GM10248 (cell line): ENCODE measurements around the gene RAP1GAP.

Experiments
- CTCF ChIA-PET: fragments of 300-600 bp; sonication (Branson Sonifier 250); formaldehyde crosslinking; extraction: SDS; loops from one replicate; lab custom pipeline; 2021; ENCODE audit warnings: antibody characterized with exemption; lab: Yijun Ruan, JAX
- POLR2A ChIA-PET: fragments of 350-650 bp; sonication (Branson Sonifier 250); formaldehyde crosslinking; extraction: SDS; loops from one replicate; lab custom pipeline; 2020; ENCODE audit warnings: antibody characterized with exemption; lab: Yijun Ruan, JAX
- DNase-seq: peaks from one replicate; pipeline ENCODE4 v3.0.0; 2012; ENCODE audit errors: extremely low spot score
- TF ChIP-seq, protein P1 (sequence below): IDR thresholded peaks from 2 replicates; pipeline ENCODE4 v1.5.1; 2012; ENCODE audit warnings: mild to moderate bottlenecking, low read depth; ENCODE audit errors: extremely low read depth, missing control alignments, control extremely low read depth

RAP1GAP gene

GRCh38 chr1:21659099-21659923, 9.8 kb downstream of the RAP1GAP start:
- TF ChIP-seq, protein P1, sequence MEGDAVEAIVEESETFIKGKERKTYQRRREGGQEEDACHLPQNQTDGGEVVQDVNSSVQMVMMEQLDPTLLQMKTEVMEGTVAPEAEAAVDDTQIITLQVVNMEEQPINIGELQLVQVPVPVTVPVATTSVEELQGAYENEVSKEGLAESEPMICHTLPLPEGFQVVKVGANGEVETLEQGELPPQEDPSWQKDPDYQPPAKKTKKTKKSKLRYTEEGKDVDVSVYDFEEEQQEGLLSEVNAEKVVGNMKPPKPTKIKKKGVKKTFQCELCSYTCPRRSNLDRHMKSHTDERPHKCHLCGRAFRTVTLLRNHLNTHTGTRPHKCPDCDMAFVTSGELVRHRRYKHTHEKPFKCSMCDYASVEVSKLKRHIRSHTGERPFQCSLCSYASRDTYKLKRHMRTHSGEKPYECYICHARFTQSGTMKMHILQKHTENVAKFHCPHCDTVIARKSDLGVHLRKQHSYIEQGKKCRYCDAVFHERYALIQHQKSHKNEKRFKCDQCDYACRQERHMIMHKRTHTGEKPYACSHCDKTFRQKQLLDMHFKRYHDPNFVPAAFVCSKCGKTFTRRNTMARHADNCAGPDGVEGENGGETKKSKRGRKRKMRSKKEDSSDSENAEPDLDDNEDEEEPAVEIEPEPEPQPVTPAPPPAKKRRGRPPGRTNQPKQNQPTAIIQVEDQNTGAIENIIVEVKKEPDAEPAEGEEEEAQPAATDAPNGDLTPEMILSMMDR, result peak; percentile 97
- CTCF ChIA-PET, result interaction anchor here (0.7 to 2.8 kb wide), 13 partner anchors 8 to 404 kb away, joined by 3 to 11 read pairs (median 4); no protein-coding TSS in a partner anchor
- DNase-seq, result peak; percentile 96
- POLR2A ChIA-PET, result no interaction called here

GRCh38 chr1:21657456-21658190, 11.5 kb downstream of the RAP1GAP start:
- DNase-seq, result no peak
- ChIA-PET POLR2A (no interaction called here), CTCF (interaction anchor here (1.0 to 2.8 kb wide), 6 partner anchors 8 to 287 kb away, joined by 3 to 11 read pairs (median 4); no protein-coding TSS in a partner anchor)
- TF ChIP-seq, protein P1, result no peak

DNA sequence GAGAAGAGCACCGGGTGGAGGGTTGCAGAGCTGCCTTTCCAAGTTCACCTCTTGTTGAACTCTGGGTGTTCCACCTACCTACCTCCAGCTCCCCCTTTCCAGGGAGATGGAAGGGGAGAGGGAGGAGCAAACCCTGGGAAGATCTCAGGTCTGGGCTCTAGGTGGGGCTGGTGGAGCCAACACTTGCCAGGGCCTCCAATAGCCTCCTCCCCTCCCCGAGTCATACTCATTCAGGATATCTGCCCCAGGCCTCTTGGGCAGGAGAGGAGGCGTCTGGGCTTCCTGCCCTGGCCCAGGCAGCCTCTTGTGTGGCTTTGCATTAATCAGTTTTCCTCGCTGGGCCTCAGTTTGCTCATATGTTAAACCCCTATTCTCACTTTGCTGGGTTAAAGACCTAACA, 13.4 kb downstream of the RAP1GAP start:
- TF ChIP-seq, protein P1, result no peak
- ChIA-PET CTCF (no interaction called here), POLR2A (no interaction called here)
- no peak for DNase-seq

DNA sequence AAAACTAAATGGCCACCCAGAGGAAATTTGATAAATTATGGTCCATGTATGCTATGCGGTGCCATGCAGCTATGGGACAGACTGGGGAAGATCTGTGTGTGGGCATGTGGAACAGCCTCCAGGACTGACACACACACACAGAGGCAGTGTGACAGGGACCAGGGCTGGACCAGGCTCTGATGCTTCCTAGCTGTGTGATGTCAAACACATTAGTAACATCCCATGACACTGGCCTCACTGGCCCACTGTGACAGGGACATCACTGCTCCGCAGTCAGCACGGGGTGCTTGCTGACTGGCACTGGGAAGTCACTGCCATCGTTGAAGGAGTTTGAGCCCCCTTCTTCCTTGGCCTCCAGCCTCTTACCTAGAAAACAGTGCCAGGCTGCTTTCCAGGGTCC, 13.9 kb downstream of the RAP1GAP start:
- CTCF ChIA-PET, result no interaction called here
- TF ChIP-seq, protein P1, result no peak
- POLR2A ChIA-PET, result no interaction called here
- DNase-seq, result no peak

DNA sequence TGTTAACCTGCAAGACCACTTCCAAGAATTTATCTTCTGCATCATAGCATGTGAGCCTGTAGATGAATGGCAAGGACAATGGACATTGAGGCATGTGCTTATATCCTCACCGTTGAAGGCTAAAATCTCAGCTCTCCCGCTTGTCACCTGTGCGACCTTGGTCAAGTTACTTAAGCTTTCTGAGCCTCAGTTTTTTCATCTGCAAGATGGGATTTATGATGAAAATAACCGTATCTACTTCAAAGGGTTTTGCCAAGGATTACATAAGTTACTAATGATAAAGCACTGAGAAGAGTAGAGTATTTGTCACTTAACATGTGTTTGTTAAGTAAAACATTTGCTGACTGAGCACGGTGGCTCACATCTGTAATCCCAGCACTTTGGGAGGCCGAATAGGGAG, 14.9 kb downstream of the RAP1GAP start:
- TF ChIP-seq, protein P1, result no peak
- CTCF ChIA-PET, result interaction anchor here (1.5 kb wide), 1 partner anchor 10 kb away, joined by 5 read pairs; no protein-coding TSS in a partner anchor
- POLR2A ChIA-PET, result no interaction called here
- DNase-seq, result no peak

GRCh38 chr1:21653744-21654100, 15.4 kb downstream of the RAP1GAP start:
- ChIA-PET CTCF (interaction anchor here (1.5 kb wide), 1 partner anchor 10 kb away, joined by 5 read pairs; no protein-coding TSS in a partner anchor), POLR2A (no interaction called here)
- TF ChIP-seq, protein P1, result no peak
- DNase-seq, result no peak
